CD4-positive, alpha-beta T cell treated with Interleukin-4 for 4 hours (primary cell): Measurements from ENCODE around the gene SNIP1.
"Not testable (repeated sequence)": the region's sequence is repeated elsewhere in the genome, so short reads cannot be mapped to it uniquely, and the experiment has no call there.

ENCODE experiments used
- DNase-seq: peaks from one replicate; pipeline ENCODE4 v3.0.0-alpha.2; 2020

The SNIP1 gene, protein sequence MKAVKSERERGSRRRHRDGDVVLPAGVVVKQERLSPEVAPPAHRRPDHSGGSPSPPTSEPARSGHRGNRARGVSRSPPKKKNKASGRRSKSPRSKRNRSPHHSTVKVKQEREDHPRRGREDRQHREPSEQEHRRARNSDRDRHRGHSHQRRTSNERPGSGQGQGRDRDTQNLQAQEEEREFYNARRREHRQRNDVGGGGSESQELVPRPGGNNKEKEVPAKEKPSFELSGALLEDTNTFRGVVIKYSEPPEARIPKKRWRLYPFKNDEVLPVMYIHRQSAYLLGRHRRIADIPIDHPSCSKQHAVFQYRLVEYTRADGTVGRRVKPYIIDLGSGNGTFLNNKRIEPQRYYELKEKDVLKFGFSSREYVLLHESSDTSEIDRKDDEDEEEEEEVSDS

DNA sequence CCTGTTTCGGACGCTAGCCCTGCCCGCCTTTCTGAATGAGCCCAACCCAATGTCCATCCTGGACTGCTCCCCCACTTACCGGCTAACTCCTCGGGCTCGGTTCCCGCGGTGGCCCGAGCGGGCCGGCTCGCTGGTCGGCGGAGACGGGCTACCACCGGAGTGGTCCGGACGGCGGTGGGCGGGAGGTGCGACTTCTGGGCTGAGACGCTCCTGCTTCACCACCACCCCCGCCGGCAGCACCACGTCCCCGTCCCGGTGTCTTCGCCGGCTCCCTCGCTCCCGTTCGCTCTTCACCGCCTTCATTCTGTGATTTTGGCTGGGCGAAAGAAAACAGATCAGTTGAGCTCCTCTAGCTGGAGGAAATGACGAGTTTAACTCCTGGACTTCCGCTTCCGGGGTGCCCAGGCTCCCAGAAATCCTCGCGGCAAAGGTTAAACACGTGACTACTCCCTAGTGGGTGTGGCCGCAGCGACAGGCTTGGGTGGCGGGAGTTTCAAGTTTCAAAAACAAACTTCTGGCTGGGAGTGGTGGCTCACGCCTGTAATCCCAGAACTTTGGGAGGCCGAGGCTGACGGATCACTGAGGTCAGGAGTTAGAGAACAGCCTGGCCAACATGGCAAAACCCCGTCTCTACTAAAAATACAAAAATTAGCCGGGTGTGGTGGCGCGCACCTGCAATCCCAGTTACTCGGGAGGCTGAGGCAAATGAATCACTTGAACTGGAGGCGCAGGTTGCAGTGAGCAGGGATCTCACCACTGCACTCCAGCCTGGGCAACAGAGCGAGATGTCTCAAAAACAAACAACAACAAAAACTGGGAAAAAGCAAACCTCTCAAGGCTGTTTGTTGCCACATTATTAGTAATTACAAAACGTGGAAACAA, at the start of gene SNIP1:
TSS of gene SNIP1 (minus strand) at position 367 of the 882 bp plus-strand sequence. CDS start at position 303, 64 bp downstream.
- peak; percentile 93 for DNase-seq

DNA sequence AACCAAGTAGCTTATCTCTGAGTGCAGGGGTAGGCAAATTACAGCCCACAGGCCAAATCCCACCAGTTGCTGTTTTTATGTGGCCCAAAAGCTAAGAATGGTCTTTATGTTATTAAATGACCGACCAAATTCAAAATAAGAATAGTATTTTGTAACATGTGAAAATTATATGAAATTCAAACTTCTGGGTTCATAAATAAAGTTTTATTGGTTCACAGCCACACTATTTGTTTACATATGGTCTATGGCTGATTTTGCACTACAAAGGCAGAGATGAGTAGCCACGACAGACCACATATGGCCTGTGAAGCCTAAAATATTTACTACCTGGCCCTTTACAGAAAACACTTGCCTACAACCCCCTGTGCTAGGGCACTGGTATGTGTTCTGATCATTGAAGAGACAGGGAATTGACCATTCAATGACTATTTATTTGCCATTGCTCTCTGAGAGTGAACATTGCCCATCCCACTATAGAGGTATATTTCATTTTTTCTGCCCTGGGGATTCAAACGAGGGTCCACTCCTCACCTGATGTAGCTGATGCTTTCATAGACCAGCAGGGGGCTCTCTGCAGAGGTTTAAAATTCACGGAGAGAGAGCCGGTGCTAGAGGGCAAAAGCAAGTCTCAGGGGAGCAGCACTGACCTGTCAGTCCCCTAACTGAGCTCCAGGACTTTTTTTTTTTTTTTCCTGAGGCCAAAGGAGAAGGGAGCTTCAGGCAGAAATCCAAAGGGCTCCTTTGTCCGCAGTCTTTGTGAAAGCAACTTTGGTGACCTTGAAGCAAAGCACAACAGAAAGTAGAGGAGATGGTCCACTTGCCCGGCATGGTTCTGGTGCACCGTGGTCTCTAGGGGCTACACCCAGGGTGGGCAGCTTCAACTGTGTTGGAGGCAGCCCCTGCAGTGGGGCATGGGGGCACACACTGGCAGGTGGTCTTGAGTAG, 48.9 kb upstream of the SNIP1 start:
- DNase-seq = peak; percentile 34

DNA sequence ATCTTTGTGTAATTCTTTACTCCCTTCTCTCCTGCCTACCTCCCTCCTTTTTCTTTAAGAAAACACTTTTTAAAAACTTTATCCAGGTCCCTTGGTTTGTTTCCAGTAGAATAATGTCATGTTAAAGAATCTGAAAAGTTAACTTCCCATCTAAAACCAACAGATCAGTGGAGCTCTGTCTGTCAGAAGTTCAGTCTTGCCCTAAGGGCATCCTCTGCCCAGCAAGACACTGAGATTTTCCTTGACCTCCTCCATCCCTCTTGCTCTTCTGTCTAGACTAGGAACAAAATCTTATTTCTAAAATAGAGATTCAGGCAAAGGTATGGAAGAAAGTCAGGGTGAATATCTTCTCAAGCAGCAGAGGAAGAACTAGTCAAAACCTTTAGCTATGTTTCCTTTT, 47.3 kb upstream of the SNIP1 start:
- no peak for DNase-seq

DNA sequence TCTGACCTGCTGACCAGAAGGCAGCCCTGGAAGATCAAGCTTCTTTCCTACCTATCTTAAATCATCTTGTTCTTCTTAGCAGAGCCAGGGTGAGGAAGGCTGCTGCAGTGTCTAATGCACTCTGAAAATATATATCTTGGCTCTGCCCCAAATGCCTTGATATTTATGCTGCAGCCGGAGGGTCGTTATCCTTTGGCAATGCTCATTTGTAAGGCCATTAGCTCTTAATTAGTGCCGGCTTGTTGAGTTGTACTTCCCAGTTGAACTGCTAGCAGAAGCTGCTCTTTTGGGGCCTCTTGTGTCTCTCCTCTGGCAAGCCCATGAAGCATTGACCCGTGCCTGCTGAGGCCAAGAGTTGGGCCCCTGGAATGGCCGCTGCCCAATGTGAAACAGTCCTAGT, 45.8 kb upstream of the SNIP1 start:
- no peak for DNase-seq

DNA sequence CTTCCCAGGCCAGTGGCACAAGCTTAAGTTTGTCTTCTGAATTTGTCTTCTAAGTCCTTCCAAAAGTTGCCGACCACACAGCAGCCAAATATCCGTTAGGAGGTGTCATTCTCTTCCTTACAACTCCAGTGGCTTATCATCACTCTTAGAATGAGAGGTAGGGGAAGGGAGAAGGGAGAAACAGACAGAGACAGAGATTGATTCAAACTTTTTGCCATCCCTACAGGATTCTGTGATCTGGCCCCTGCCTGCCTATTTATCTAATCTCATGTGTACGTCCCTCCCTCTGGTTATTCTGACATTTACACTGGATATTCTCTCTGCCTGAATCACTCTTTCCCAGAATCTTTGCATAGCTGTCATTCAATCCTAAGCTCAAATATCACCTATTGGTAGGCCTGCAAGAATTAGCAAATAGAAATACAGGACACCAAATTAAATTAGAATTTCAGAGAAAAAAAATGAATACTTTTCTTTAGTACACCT, 42.1 kb upstream of the SNIP1 start:
- no peak for DNase-seq

DNA sequence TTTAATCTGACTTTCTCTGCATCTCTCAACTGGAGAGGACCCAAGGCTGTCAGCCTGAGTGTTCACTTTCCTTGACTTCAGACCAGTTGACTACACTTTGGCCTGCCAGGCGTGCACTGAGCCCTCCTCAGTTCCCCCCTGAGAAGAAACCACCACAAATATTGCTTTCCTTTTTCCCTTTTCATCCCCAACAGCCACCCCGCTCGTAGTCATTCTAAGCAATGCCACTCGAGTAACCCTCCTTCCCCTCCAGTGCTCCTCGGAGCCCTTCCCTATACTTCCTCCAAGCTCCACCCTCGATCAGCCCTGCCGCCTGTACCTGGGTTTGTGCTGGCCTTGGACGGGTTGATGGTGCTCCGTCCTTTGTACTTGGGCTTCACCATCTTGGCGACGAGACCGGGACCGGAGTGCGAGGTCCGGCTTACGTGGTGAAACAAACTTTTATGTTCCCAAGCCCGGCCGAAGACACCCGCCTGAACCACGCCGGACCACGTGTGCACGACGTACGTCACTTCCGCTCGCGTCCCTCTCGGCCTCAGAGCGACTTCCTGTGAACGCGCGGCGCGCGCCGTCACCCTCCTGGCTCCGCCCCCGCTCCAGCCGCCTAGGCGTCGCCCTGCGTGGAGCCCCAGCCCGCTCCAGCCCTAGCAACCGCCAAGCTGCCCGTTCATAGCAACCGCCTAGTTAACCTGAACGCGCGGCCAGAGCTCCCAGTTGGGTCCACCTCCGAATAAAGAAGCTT, 41.5 kb upstream of the SNIP1 start, which contains the start of gene GNL2:
TSS of gene GNL2 (minus strand) at position 498 of the 742 bp plus-strand sequence. CDS start at position 383, 115 bp downstream.
- DNase-seq = peak; percentile 95

DNA sequence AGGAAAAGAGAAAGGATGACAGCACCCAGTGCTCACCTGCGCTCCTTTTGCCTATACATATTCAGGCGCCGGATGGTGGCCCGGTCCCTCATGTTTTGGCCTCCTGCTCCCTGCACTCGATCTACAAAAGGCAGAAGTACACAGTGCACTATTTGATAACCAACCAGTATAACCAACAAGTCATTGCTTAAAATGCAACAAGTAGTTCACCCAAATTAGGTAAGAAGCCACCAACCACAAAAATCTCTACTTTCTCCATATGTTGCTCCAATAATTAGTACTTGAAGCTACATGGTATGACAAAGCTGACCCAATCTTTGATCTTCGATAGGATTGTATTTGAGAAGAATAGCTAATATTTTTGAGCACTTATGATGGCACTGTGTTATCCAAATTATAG, 39.6 kb upstream of the SNIP1 start:
- DNase-seq = no peak

DNA sequence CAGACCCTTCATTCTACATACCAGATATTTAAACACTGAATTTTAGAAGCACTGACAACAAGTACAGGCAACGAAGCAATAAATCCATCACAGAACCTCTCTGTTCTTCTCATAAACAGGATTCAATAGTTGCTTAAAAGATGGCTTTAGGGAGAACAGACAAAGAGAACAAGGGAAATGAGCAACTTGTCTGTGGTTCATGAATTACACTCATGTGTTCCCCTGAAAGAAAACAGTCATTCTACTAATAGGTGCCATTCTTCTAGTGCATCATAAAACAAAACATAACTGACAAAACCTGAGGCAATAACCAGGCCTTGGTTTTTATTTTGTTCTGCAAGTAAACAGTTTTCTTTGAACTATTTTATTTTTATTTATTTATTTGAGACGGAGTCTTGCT, 34.8 kb upstream of the SNIP1 start:
- no peak for DNase-seq

DNA sequence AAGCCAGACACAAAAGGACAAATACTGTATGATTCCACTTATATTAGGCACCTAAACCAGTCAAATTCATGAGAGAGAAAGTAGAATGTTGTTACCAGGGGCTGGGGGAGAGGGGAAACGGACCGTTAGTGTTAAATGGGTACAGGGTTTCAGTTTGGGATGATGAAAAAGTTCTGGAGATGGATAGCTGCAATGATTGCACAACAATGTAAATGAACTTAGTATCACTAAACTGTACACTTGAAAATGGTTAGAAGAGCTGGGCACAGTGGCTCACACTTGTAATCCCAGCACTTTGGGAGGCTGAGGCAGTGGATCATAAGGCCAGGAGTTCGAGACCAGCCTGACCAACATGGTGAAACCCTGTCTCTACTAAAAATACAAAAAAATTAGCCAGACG, 30.5 kb upstream of the SNIP1 start:
- DNase-seq = not testable (repeated sequence)

DNA sequence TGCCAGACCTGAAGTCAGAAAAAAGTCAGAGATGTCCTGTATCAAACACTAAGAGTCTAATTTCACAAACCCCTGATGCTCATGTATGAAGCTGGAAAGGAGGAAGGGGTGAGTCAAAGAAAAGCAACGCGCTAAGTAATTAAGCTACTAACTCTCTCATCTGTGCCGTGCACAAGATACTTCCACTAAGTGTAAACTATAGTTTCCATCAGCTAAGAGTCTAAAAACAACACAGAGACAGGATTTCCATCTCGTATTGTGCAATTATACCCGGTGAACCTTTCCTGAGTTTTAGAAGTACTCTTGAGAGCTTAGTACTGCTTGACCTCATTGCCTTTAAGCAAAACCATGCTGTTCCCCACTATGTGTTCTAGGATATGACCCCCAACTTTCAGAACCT, 21.6 kb upstream of the SNIP1 start:
- DNase-seq = no peak

DNA sequence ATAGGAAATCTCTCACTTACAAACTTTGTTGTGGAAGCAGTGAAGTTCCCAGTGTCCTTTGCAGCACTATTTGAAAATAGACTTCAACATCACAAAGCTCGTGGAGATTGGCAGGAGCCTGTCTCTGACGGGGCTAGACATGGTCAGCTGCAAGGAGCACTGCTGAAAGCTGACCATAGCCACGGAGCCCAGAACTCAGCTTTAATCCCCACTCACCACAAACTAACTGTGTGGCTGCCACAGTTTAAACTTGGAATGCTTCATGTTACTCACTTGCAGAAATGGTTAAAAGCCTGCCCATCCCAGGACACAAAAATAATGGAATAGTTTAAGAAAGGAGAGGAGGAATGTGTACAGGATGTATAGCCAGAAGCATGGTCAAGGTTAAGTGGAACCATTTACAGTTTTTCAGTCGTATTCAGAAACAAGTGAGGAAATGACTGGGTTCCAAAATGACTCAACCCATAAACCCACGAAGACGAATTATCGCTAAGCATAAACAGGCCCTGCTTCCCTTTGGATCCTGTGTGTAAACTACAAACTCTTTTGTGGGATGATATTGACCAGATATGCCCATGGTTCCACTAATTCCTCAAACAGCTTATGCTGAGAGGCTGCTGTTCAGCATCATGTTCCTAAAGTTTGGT, 20.9 kb upstream of the SNIP1 start:
- no peak for DNase-seq

DNA sequence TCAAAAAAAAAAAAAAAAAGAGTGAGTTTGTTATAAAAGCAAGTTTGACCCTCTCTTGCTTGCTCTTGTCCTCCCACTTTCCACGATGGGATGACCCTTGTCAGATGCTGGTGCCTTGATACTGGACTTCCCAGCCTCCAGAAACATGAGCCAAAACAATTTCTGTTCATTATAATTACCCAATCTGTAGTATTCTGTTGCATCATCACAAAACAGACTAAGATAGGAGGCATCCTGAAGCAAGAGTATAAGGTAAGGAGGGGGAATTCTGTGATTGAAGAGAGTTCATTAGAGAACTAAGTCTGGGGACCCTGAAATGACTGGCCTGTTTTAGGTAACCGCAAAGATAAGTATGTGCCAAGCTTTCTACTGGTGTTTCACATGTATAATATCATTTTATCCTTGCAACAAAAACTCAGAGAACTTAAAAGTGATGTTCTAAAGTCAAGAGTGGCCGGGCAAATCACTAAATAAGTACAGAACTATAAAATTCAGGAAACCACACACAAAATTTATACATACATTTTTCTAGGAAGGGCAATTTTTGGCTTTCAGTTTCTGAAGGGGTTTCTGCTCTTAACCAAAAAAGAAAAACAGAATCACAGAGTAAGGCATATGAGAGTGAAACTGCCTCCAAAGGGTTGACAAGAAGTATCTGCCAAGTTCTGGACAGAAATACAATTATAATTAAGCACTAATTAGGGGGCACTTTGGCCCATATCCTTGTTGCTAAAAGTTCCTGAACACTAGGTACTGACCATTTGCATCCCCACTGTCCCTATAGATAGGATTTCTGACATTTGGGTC, 16.6 kb upstream of the SNIP1 start:
- DNase-seq = no peak

DNA sequence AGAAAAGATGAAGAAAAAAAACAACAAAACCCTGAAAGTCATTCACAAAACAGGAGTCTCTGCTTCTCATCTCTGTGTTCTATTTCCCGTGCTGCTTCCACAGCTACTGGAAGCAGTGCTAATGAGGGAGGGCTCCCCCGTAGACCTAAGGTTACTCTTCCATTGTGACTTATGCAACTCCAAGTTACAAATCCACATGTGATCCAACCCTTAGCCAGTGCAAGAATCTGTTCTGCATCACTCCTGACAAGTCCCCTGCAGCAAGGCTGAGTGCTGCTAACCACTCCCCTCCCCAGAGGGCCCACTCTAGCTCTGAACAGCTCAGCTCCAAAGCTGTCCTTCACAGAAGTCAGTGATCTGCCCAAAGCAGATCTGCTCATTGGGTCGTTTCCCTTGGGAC, 12.9 kb upstream of the SNIP1 start:
- DNase-seq = no peak

DNA sequence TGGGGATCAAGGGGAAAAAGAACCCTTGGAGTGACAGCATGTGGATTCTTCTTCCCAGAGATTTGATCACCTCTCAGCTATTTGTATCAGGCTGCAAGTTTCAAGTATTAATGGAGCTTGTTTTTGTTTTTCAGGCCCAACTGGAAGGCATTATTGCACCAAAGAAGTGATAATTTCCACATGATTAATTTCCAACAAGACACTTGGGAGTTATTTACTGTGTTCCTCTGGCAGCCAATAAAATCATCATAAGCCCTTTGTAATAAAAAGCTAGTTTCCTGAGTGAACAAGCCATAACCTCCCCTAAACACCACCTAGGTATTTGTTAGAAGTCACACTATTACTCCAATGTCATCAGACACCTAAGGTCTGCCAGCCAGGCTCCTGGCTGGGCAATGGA, 10.8 kb upstream of the SNIP1 start:
- no peak for DNase-seq

DNA sequence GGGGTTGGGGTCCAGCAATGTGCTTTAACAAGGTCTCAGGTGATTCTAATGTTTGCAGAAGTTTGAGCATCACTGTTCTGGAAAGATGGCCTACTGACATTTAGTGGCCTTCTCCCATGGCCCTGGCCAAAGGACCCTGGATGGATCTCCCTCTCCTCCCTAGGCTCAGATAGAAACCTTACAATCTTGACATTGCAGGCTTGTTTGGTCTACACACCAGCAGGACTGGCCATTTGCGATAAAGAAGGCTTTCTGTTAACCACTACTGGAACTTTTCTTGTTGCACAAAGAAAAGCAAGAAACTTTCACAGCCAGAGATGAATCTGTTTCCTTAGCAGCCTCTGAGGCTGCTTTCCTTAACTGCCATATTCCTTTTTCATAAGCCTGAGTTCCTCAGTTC, 8.9 kb upstream of the SNIP1 start:
- no peak for DNase-seq

DNA sequence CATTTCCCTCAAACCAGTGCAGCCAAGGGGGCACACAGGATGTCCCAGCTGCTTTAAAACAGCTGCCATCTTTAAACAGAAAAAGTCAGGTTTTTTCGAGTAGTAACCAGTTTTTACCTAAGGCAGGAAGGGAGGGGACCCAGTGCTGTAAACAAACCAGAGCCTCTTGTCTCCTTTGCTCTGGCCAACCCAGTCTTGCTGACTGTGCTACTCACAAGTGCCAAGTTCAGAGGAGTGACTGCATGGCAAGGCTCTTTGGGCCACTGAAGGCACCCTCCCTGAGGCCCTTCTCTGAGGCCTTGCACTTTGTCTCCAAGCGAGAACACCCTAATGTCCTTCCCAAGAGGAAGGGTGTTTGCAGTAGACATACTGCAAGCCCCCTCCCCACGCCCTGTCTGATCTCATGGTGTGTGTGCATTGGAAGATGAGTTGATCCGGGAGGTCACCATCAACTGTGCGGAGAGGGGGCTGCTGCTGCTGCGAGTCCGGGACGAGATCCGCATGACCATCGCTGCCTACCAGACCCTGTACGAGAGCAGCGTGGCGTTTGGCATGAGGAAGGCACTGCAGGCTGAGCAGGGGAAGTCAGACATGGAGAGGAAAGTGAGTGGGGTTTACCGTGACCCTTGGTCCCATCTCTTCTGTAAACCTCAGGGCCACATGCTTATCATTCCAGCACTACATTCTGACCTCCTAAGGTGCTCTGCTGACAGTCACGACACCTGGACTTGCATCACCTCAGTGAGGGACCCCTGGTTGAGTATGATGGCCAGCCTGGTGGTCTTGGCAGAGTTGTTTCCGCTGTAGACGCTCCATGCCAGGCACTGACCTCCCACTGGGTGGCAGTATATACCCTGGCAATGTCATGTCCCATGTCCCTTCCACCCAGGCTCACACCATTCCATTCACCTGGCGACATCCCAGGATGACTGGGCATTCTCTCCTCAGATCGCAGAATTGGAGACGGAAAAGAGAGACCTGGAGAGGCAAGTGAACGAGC, 7.3 kb upstream of the SNIP1 start:
- DNase-seq = peak; percentile 5

DNA sequence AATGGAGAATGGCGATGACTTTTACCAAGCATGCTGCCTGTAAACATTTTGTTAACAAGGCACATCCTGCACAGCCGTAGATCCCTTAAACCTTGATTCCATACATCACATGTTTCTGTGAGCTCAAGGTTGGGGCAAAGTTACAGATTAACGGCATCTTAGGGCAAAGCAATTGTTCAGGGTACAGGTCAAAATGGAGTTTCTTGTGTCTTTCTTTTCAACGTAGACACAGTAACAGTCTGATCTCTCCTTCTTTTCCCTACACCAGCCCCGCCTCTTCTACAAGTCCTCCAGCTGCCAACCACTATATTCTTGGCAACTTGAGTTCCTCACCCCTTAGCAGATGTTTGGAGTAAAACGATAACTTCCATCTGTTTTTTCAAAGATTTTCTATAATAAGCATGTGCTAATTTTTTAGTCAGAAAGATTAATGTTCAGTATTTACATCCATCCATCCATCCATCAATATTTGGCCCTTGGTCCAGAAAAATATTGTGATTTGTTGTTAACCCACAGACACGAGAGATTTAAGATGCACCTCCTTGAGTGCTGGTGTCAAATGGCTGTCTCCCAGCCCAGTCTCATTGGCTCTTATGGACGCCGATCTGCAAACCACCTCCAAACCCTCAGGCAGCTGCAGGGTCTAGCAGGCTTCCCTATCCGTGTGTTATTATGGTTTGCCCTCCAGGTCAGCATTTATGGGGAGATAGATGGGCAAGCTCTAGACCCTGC, 6.5 kb upstream of the SNIP1 start:
- DNase-seq = no peak

DNA sequence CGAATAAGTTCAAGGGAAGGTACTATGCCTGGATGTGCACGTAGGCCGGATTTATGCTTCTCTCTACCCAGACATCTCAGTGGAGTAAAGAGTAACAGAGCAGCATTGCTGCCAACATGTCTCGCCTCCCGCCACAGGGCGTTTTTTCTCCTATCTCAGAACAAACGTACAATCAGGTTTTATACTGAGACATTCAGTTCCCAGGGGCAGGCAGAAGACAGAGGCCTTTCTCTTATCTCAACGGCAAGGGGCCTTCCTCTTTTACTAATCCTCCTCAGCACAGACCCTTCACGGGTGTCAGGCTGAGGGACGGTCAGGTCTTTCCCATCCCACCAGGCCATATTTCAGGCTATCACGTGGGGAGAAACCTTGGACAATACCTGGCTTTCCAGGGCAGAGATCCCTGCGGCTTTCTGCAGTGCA, 5.9 kb upstream of the SNIP1 start:
- DNase-seq = not testable (repeated sequence)
